Measurements from ENCODE around the gene PRUNE2.

- TF ChIP-seq, protein P1, sequence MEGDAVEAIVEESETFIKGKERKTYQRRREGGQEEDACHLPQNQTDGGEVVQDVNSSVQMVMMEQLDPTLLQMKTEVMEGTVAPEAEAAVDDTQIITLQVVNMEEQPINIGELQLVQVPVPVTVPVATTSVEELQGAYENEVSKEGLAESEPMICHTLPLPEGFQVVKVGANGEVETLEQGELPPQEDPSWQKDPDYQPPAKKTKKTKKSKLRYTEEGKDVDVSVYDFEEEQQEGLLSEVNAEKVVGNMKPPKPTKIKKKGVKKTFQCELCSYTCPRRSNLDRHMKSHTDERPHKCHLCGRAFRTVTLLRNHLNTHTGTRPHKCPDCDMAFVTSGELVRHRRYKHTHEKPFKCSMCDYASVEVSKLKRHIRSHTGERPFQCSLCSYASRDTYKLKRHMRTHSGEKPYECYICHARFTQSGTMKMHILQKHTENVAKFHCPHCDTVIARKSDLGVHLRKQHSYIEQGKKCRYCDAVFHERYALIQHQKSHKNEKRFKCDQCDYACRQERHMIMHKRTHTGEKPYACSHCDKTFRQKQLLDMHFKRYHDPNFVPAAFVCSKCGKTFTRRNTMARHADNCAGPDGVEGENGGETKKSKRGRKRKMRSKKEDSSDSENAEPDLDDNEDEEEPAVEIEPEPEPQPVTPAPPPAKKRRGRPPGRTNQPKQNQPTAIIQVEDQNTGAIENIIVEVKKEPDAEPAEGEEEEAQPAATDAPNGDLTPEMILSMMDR (IDR thresholded peaks at IDR 0.05): no peak
- no peak for TF ChIP-seq MXI1 (IDR thresholded peaks at IDR 0.05; ENCODE audit: low read depth, low read length)
- no peak for TF ChIP-seq EZH2phosphoT487 (IDR thresholded peaks at IDR 0.05; ENCODE audit: borderline replicate concordance, low read depth)
- no peak for TF ChIP-seq MEF2A (IDR thresholded peaks at IDR 0.05; ENCODE audit: borderline replicate concordance, low read depth)
- TF ChIP-seq NFIC (IDR thresholded peaks at IDR 0.05; ENCODE audit: borderline replicate concordance): no peak
- TF ChIP-seq YY1 (IDR thresholded peaks at IDR 0.05; ENCODE audit: low read depth): no peak
- TF ChIP-seq REST (IDR thresholded peaks at IDR 0.05; ENCODE audit: low read depth, low read length): no peak
- TF ChIP-seq GATA2 (CRISPR knock-in tag; IDR thresholded peaks at IDR 0.05): no peak
- no peak for TF ChIP-seq TEAD4 (IDR thresholded peaks at IDR 0.05; ENCODE audit: borderline replicate concordance, insufficient read depth)
- no peak for TF ChIP-seq RAD21 (IDR thresholded peaks at IDR 0.05; ENCODE audit: low read length)
- TF ChIP-seq SMC3 (IDR thresholded peaks at IDR 0.05; ENCODE audit: low read depth, low read length): no peak
Observed at GRCh38 chr9:76561900-76562299, 344.0 kb downstream of the PRUNE2 start.
